Activated naive CD8-positive, alpha-beta T cell treated with anti-CD3 and anti-CD28 coated beads, Interleukin-2, amount 10 ng/mL, durations not matched to agents 7 days and 5 days (primary cell): Measurements from ENCODE around the gene KIF5A. TPM values are rescaled to one million over a fixed set of nuclear protein-coding genes. Genes with fewer than 3 reads are reported as not detected.

Experiments used
- ATAC-seq: fragments of 150-1000 bp; cut with Tn5 transposase; one replicate; pipeline ENCODE4 v1.10.0; 2021; ENCODE audit warnings: low read depth, moderate library complexity
- POLR2A ChIA-PET: fragments of 350-600 bp; sonication (Branson Sonifier 250); formaldehyde crosslinking; loops from one replicate; lab custom pipeline; 2021; ENCODE audit warnings: antibody characterized with exemption; lab: Charles Lee
- DNase-seq: peaks from one replicate; pipeline ENCODE4 v3.0.0; 2021
- H3K27ac Mint-ChIP-seq: one replicate; pipeline ENCODE4 v1.8.0; 2022; ENCODE audit warnings: mild to moderate bottlenecking, mixed read lengths
- H3K27me3 Mint-ChIP-seq: one replicate; pipeline ENCODE4 v1.8.0; 2022; ENCODE audit warnings: mild to moderate bottlenecking, moderate library complexity, mixed read lengths
- H3K36me3 Mint-ChIP-seq: one replicate; pipeline ENCODE4 v1.8.0; 2021; ENCODE audit warnings: mild to moderate bottlenecking, mixed read lengths
- H3K4me1 Mint-ChIP-seq: one replicate; pipeline ENCODE4 v1.8.0; 2021; ENCODE audit warnings: mixed read lengths
- H3K4me3 Mint-ChIP-seq: one replicate; pipeline ENCODE4 v1.8.0; 2022; ENCODE audit warnings: mild to moderate bottlenecking, moderate library complexity, mixed read lengths
- H3K9me3 Mint-ChIP-seq: one replicate; pipeline ENCODE4 v1.8.0; 2021; ENCODE audit warnings: mixed read lengths
- total RNA-seq, 2 experiments: library from RNA; stranded (reverse); gene quantifications; one replicate each; pipeline ENCODE4 v1.2.3, GENCODE V29; 2021

KIF5A gene
- total RNA-seq, 2 experiments from 2014 or later: 1.4 to 1.6 TPM

GRCh38 chr12:57546438-57547287, 3.2 kb upstream of the KIF5A start, which contains the start of gene DCTN2:
Gene DCTN2, minus strand, starts transcription at chr12:57547192. Its CDS starts 129 bp downstream, at chr12:57547063.
- peak; percentile 85 for DNase-seq
- POLR2A ChIA-PET: interaction anchor here (1.2 to 2.6 kb wide), 6 partner anchors 16 to 195 kb away, joined by 3 to 17 read pairs (median 6); partner anchors contain the start of genes DDIT3 and MARS1
- peaks cover 24% of the 10 kb centered on the region for H3K27me3 Mint-ChIP-seq
- H3K27ac Mint-ChIP-seq: peak within 1 kb of the TSS; percentile 94
- no peaks in the 10 kb centered on the region for H3K9me3 Mint-ChIP-seq
- peak; percentile 96 for ATAC-seq
- H3K36me3 Mint-ChIP-seq: peaks cover 12% of the 10 kb centered on the region
- peak within 1 kb of the TSS; percentile 99 for H3K4me3 Mint-ChIP-seq
- H3K4me1 Mint-ChIP-seq: peaks cover 44% of the 10 kb centered on the region

- Mint-ChIP-seq H3K36me3 (peaks cover 12% of the 10 kb centered on the region), H3K9me3 (no peaks in the 10 kb centered on the region), H3K27ac (peak overlapping the region; percentile 94), H3K4me3 (peak overlapping the region; percentile 99), H3K4me1 (peaks cover 44% of the 10 kb centered on the region), H3K27me3 (peaks cover 25% of the 10 kb centered on the region)
- DNase-seq (no peak), ATAC-seq (no peak)
- POLR2A ChIA-PET: interaction anchor here (1.2 to 2.6 kb wide), 6 partner anchors 17 to 194 kb away, joined by 3 to 17 read pairs (median 6); partner anchors contain the start of genes DDIT3 and MARS1
Measured at GRCh38 chr12:57547288-57548012, 2.4 kb upstream of the KIF5A start.

GRCh38 chr12:57548013-57548315, 1.9 kb upstream of the KIF5A start:
- no peak overlapping the region for H3K4me3 Mint-ChIP-seq
- no peak overlapping the region for H3K27ac Mint-ChIP-seq
- no peaks in the 10 kb centered on the region for H3K9me3 Mint-ChIP-seq
- H3K27me3 Mint-ChIP-seq: peaks cover 25% of the 10 kb centered on the region
- no peak for ATAC-seq
- peaks cover 9% of the 10 kb centered on the region for H3K36me3 Mint-ChIP-seq
- POLR2A ChIA-PET: no interaction called here
- no peak for DNase-seq
- H3K4me1 Mint-ChIP-seq: peaks cover 44% of the 10 kb centered on the region

- Mint-ChIP-seq H3K27ac (no peak overlapping the region), H3K9me3 (no peaks in the 10 kb centered on the region), H3K27me3 (peaks cover 25% of the 10 kb centered on the region), H3K4me1 (peaks cover 42% of the 10 kb centered on the region), H3K4me3 (no peak overlapping the region), H3K36me3 (peaks cover 9% of the 10 kb centered on the region)
- ATAC-seq (no peak), DNase-seq (no peak)
- POLR2A ChIA-PET: no interaction called here
Measured at GRCh38 chr12:57548488-57548887, 1.4 kb upstream of the KIF5A start.

- Mint-ChIP-seq H3K4me1 (peaks cover 36% of the 10 kb centered on the region), H3K9me3 (no peaks in the 10 kb centered on the region), H3K27me3 (peaks cover 30% of the 10 kb centered on the region), H3K27ac (no peak overlapping the region), H3K36me3 (peaks cover 9% of the 10 kb centered on the region), H3K4me3 (peak overlapping the region; percentile 79)
- DNase-seq (peak; percentile 36), ATAC-seq (peak; percentile 4)
- POLR2A ChIA-PET: no interaction called here
Measured at GRCh38 chr12:57549203-57549908, 488 bp upstream of the KIF5A start.

GRCh38 chr12:57550641-57551549, 1.1 kb downstream of the KIF5A start:
- H3K27ac Mint-ChIP-seq: peak overlapping the region; percentile 7
- peak overlapping the region; percentile 79 for H3K4me3 Mint-ChIP-seq
- POLR2A ChIA-PET: no interaction called here
- H3K9me3 Mint-ChIP-seq: no peaks in the 10 kb centered on the region
- peaks cover 4% of the 10 kb centered on the region for H3K36me3 Mint-ChIP-seq
- DNase-seq: no peak
- peaks cover 25% of the 10 kb centered on the region for H3K4me1 Mint-ChIP-seq
- peaks cover 33% of the 10 kb centered on the region for H3K27me3 Mint-ChIP-seq
- no peak for ATAC-seq

- H3K27me3 Mint-ChIP-seq: peaks cover 33% of the 10 kb centered on the region
- H3K9me3 Mint-ChIP-seq: no peaks in the 10 kb centered on the region
- no peak overlapping the region for H3K27ac Mint-ChIP-seq
- peaks cover 21% of the 10 kb centered on the region for H3K4me1 Mint-ChIP-seq
- POLR2A ChIA-PET: no interaction called here
- H3K4me3 Mint-ChIP-seq: no peak overlapping the region
- H3K36me3 Mint-ChIP-seq: peaks cover 1% of the 10 kb centered on the region
- ATAC-seq: no peak
- DNase-seq: no peak
Measured at GRCh38 chr12:57551637-57552305, 1.9 kb downstream of the KIF5A start.

- ATAC-seq: no peak
- Mint-ChIP-seq H3K9me3 (no peaks in the 10 kb centered on the region), H3K27me3 (peaks cover 31% of the 10 kb centered on the region), H3K27ac (no peak overlapping the region), H3K4me1 (peaks cover 18% of the 10 kb centered on the region), H3K4me3 (no peak overlapping the region), H3K36me3 (peaks cover 1% of the 10 kb centered on the region)
- POLR2A ChIA-PET: no interaction called here
- DNase-seq: no peak
Measured at GRCh38 chr12:57552306-57552651, 2.4 kb downstream of the KIF5A start.

- no peak for DNase-seq
- no peaks in the 10 kb centered on the region for H3K9me3 Mint-ChIP-seq
- H3K36me3 Mint-ChIP-seq: peaks cover 1% of the 10 kb centered on the region
- H3K27me3 Mint-ChIP-seq: peaks cover 26% of the 10 kb centered on the region
- H3K4me1 Mint-ChIP-seq: peaks cover 13% of the 10 kb centered on the region
- H3K4me3 Mint-ChIP-seq: no peak overlapping the region
- no peak for ATAC-seq
- POLR2A ChIA-PET: no interaction called here
- H3K27ac Mint-ChIP-seq: no peak overlapping the region
Measured at GRCh38 chr12:57552835-57553313, 3.0 kb downstream of the KIF5A start.

GRCh38 chr12:57553343-57554202, 3.7 kb downstream of the KIF5A start:
- H3K9me3 Mint-ChIP-seq: no peaks in the 10 kb centered on the region
- peaks cover 23% of the 10 kb centered on the region for H3K27me3 Mint-ChIP-seq
- no peak for DNase-seq
- H3K4me3 Mint-ChIP-seq: no peak overlapping the region
- POLR2A ChIA-PET: no interaction called here
- peaks cover 1% of the 10 kb centered on the region for H3K36me3 Mint-ChIP-seq
- peaks cover 13% of the 10 kb centered on the region for H3K4me1 Mint-ChIP-seq
- no peak for ATAC-seq
- H3K27ac Mint-ChIP-seq: no peak overlapping the region

GRCh38 chr12:57554453-57554852, 4.6 kb downstream of the KIF5A start:
- peaks cover 1% of the 10 kb centered on the region for H3K36me3 Mint-ChIP-seq
- ATAC-seq (no peak), DNase-seq (no peak)
- H3K9me3 Mint-ChIP-seq: no peaks in the 10 kb centered on the region
- H3K4me1 Mint-ChIP-seq: peaks cover 9% of the 10 kb centered on the region
- H3K4me3 Mint-ChIP-seq: no peak overlapping the region
- H3K27ac Mint-ChIP-seq: no peak overlapping the region
- peaks cover 14% of the 10 kb centered on the region for H3K27me3 Mint-ChIP-seq
- POLR2A ChIA-PET: no interaction called here
